MM.1S (cell line): Measurements from ENCODE around the gene COMT.

Experiments used
- DNase-seq: peaks from one replicate; pipeline ENCODE4 v3.0.0-alpha.2; 2015
- H2AFZ ChIP-seq: fragments of 300-600 bp; sonication (generic); 2 replicates; pipeline ENCODE4 v1.6.0; 2016; ENCODE audit warnings: antibody characterized with exemption, low read length
- H3F3A ChIP-seq: fragments of 300-600 bp; sonication (generic); 2 replicates; pipeline ENCODE4 v1.6.1; 2016; ENCODE audit warnings: mild to moderate bottlenecking, antibody characterized with exemption, low read length, moderate library complexity, mixed read lengths; ENCODE audit not compliant: insufficient read depth
- H3K27ac ChIP-seq: fragments of 300-600 bp; sonication (generic); 2 replicates; pipeline ENCODE4 v1.5.1; 2016; ENCODE audit warnings: mild to moderate bottlenecking, low read length
- H3K27me3 ChIP-seq: fragments of 300-600 bp; sonication (generic); replicated peaks from 2 replicates; pipeline ENCODE4 v1.6.0; 2016; ENCODE audit warnings: low read length; ENCODE audit not compliant: insufficient read depth
- H3K36me3 ChIP-seq: fragments of 300-600 bp; sonication (generic); replicated peaks from 2 replicates; pipeline ENCODE4 v1.6.1; 2016; ENCODE audit warnings: mild to moderate bottlenecking, low read length, mixed read lengths; ENCODE audit not compliant: insufficient read depth
- H3K4me1 ChIP-seq: fragments of 300-600 bp; sonication (generic); 2 replicates; pipeline ENCODE4 v1.6.1; 2016; ENCODE audit warnings: low read length, mixed read lengths
- H3K4me2 ChIP-seq: fragments of 300-600 bp; sonication (generic); 2 replicates; pipeline ENCODE4 v1.6.0; 2016; ENCODE audit warnings: low read depth, low read length
- H3K4me3 ChIP-seq: fragments of 300-600 bp; sonication (generic); 2 replicates; pipeline ENCODE4 v1.5.1; 2016; ENCODE audit warnings: low read length, mixed read lengths
- H3K79me2 ChIP-seq: fragments of 300-600 bp; sonication (generic); 2 replicates; pipeline ENCODE4 v1.6.1; 2016; ENCODE audit warnings: mixed run types, low read length, mixed read lengths
- H3K9ac ChIP-seq: fragments of 300-600 bp; sonication (generic); 2 replicates; pipeline ENCODE4 v1.6.1; 2016; ENCODE audit warnings: low read length, mixed read lengths
- H3K9me2 ChIP-seq: fragments of 300-600 bp; sonication (generic); replicated peaks from 2 replicates; pipeline ENCODE4 v1.6.1; 2016; ENCODE audit warnings: mild to moderate bottlenecking, low read length, mixed read lengths; ENCODE audit not compliant: insufficient read depth
- H3K9me3 ChIP-seq: fragments of 300-600 bp; sonication (generic); replicated peaks from 2 replicates; pipeline ENCODE4 v1.6.1; 2016; ENCODE audit warnings: mild to moderate bottlenecking, low read length, mixed read lengths; ENCODE audit not compliant: insufficient read depth
- H4K20me1 ChIP-seq: fragments of 300-600 bp; sonication (generic); 2 replicates; pipeline ENCODE4 v1.6.1; 2016; ENCODE audit warnings: mild to moderate bottlenecking, low read length, moderate library complexity, mixed read lengths; ENCODE audit not compliant: insufficient read depth
- EZH2 ChIP-seq: fragments of 300-600 bp; sonication (generic); optimal IDR thresholded peaks from 2 replicates; pipeline ENCODE3; 2017; ENCODE audit warnings: low read depth, mild to moderate bottlenecking, antibody characterized with exemption, low read length, mixed read lengths
- EZH2phosphoT487 ChIP-seq: fragments of 300-600 bp; sonication (generic); IDR thresholded peaks from 2 replicates; pipeline ENCODE4 v1.6.1; 2018; ENCODE audit warnings: antibody characterized with exemption, low read length
- TF ChIP-seq, protein P1 (sequence below): fragments of 300-600 bp; sonication (generic); IDR thresholded peaks from 2 replicates; pipeline ENCODE4 v1.5.1; 2016; ENCODE audit warnings: antibody characterized with exemption, low read length, mixed read lengths

Gene COMT

DNA sequence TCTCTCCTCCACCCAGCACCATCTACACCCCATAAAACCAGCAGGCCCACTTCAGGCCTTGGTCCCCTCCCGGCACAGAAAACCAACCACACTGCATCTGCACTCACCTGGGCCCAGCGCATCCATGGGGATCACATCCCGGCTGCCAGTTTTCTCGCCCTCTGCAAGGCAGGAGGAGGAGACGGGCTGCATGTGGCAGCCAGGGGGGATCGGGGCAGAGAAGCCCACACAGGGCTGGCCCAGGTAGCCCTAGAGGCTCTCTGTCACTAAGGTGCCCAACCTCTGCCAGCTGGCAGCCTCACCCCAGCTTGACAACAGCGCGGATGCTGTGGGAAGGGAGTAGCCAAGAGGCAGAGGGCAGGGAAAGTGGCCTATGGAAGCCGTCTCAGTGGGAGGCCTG lies 30.7 kb downstream of the COMT start:
- Histone ChIP-seq H3K36me3 (no peaks in the 10 kb centered on the region), H3K9me2 (no peaks in the 10 kb centered on the region), H3K4me2 (no peak overlapping the region), H4K20me1 (no peaks in the 10 kb centered on the region), H3K27me3 (peaks cover 4% of the 10 kb centered on the region), H3K9me3 (no peaks in the 10 kb centered on the region), H3K79me2 (no peaks in the 10 kb centered on the region), H3K27ac (no peak overlapping the region), H3K4me1 (no peaks in the 10 kb centered on the region), H3K9ac (no peak overlapping the region), H2AFZ (no peak overlapping the region), H3F3A (no peaks in the 10 kb centered on the region), H3K4me3 (no peak overlapping the region)
- DNase-seq, result no peak
- TF ChIP-seq, protein P1, sequence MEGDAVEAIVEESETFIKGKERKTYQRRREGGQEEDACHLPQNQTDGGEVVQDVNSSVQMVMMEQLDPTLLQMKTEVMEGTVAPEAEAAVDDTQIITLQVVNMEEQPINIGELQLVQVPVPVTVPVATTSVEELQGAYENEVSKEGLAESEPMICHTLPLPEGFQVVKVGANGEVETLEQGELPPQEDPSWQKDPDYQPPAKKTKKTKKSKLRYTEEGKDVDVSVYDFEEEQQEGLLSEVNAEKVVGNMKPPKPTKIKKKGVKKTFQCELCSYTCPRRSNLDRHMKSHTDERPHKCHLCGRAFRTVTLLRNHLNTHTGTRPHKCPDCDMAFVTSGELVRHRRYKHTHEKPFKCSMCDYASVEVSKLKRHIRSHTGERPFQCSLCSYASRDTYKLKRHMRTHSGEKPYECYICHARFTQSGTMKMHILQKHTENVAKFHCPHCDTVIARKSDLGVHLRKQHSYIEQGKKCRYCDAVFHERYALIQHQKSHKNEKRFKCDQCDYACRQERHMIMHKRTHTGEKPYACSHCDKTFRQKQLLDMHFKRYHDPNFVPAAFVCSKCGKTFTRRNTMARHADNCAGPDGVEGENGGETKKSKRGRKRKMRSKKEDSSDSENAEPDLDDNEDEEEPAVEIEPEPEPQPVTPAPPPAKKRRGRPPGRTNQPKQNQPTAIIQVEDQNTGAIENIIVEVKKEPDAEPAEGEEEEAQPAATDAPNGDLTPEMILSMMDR, result no peak
- TF ChIP-seq EZH2 (no peak), EZH2phosphoT487 (no peak)

DNA sequence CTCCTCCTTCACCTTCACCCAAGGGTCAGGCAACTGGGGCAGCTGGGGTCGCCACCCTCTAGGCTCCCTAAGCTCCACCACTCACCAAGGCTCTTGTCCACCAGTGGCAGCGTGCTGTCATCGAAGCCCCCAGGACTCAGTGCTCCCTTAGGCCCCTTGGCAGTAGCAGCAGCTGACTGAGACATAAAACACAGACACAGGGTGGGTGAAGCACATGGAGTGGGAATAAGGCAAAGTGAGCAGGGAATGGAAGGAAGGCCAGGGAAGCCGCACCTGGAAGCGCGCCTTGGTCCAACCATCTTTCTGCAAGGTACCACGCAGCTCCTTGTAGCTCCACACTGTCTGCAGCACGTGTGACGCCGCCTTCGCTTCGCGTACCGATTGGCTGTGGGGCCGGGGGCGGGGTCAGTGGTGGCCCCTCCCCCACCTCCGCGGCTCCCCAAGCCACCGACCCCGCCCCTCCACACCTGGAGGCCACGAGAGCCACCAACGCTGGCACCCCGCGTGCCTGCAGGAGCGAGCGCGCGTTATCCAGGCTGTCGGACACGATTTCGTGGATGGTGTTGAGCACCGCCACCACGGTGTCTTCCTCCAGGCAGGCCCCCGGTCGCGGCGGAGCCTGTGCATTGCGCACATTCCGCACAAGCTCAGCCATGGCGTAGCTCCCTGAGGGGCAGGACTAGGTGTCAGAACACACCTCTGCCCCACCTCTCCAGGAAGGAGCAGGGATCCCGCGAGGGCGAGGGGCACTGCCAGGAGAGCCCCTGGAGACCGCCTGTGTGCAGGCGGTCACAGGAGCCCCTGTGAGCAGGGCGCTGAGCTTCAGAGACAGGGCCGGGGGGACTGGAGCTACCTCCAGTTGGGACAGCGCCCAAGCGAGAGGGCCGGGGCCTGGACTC lies 31.3 kb downstream of the COMT start:
- H3K27ac ChIP-seq, result no peak overlapping the region
- H3K4me3 ChIP-seq, result no peak overlapping the region
- no peaks in the 10 kb centered on the region for H3K79me2 ChIP-seq
- DNase-seq, result no peak
- no peaks in the 10 kb centered on the region for H3K36me3 ChIP-seq
- H3K27me3 ChIP-seq, result peaks cover 11% of the 10 kb centered on the region
- H3K9me2 ChIP-seq, result no peaks in the 10 kb centered on the region
- H4K20me1 ChIP-seq, result no peaks in the 10 kb centered on the region
- TF ChIP-seq EZH2, result no peak
- TF ChIP-seq, protein P1, result no peak
- no peak for TF ChIP-seq EZH2phosphoT487
- H2AFZ ChIP-seq, result no peak overlapping the region
- H3K9ac ChIP-seq, result no peak overlapping the region
- H3F3A ChIP-seq, result no peaks in the 10 kb centered on the region
- no peaks in the 10 kb centered on the region for H3K9me3 ChIP-seq
- no peaks in the 10 kb centered on the region for H3K4me1 ChIP-seq
- H3K4me2 ChIP-seq, result no peak overlapping the region

DNA sequence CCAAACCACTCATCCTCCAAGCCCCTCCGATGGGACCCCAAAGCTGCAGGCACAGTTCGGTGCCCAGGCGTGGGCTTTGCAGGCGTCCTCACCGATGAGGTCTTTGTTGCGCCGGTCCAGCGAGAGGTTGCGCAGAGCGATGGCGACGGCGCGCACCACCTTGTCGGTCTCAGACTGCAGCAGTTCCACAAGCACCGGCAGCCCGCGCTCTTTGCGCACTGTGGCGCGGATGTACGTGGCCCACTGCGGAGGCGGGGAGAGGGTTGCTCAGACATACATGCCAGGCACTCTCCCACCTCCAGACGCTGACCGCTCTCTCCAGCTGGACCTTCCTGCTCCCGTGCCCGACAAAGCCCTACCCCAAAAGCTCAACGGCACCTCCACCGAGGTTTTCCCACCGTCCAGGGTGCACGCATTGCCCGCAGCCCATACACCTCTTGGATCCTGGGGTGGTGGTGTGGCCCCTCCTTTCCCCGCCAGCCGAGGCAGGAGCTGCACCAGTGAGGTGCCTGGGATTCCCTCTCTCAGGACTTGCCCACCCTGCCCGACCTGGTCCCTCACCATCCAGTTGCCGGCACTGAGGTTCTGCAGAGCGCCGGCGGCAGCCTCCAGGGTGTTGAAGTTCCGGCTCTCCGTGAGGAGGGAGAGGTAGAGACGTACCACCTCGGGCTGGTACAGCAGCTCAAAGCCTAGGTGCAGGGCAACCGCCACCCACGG lies 32.1 kb downstream of the COMT start:
- no peak for TF ChIP-seq EZH2
- no peak for TF ChIP-seq EZH2phosphoT487
- TF ChIP-seq, protein P1, result no peak
- no peaks in the 10 kb centered on the region for H4K20me1 ChIP-seq
- peaks cover 19% of the 10 kb centered on the region for H3K27me3 ChIP-seq
- no peak overlapping the region for H2AFZ ChIP-seq
- H3K4me2 ChIP-seq, result no peak overlapping the region
- H3K27ac ChIP-seq, result no peak overlapping the region
- no peak overlapping the region for H3K9ac ChIP-seq
- no peak for DNase-seq
- H3K36me3 ChIP-seq, result no peaks in the 10 kb centered on the region
- H3K4me3 ChIP-seq, result no peak overlapping the region
- H3K4me1 ChIP-seq, result no peaks in the 10 kb centered on the region
- H3F3A ChIP-seq, result no peaks in the 10 kb centered on the region
- H3K9me2 ChIP-seq, result no peaks in the 10 kb centered on the region
- H3K9me3 ChIP-seq, result no peaks in the 10 kb centered on the region
- no peaks in the 10 kb centered on the region for H3K79me2 ChIP-seq
